Ramos (cell line): Measurements from ENCODE around the gene AK4.

Experiments used
- in situ Hi-C: fragments of 300-500 bp; cut with MboI; formaldehyde crosslinking; loops from one replicate; pipeline ENCODE4 v1.14.3; 2022; ENCODE audit warnings: low sequenced_read_pairs; ENCODE audit not compliant: unreplicated experiment

Gene AK4

GRCh38 chr1:65237088-65237487 is 89.1 kb downstream of the AK4 start:
- in situ Hi-C loops, result loop anchor here (5.0 to 10.0 kb wide), 2 partner anchors 228 to 450 kb away; no protein-coding TSS in a partner anchor

DNA sequence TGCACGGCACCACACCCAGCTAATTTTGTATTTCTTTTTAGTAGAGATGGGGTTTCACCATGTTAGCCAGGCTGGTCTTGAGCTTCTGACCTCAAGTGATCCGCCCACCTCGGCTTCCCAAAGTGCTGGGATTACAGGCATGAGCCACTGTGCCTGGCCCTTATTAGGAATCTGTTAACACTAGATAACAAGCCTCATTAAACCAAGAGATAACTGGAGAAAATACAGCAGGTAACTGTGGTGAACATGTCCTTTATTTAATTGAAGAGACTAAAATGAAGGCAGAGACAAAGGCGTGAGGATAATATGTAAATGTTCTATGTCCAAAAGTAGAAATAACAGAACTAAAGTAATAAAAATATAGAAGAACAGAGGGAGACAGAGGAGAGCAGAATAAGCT is 89.5 kb downstream of the AK4 start:
- in situ Hi-C loops, result loop anchor here (5.0 to 10.0 kb wide), 2 partner anchors 227 to 450 kb away; no protein-coding TSS in a partner anchor

DNA sequence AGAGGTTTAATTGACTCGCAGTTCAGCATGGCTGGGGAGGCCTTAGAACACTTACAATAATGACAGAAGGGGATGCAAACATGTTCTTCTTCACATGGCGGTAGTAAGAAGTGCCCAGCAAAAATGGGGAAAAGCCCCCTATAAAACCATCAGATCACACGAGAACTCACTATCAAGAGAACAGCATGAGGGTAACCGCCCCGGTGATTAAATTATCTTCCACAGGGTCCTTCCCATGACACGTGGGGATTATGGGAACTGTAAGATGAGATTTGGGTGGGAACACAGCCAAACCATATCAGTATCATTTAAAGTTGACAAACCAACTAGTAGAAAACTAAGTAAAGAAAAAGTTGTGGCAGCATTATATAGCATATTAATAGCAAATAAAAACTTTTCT is 90.0 kb downstream of the AK4 start:
- in situ Hi-C loops, result loop anchor here (5.0 to 10.0 kb wide), 2 partner anchors 227 to 449 kb away; no protein-coding TSS in a partner anchor

GRCh38 chr1:65243491-65243890 is 95.5 kb downstream of the AK4 start:
- in situ Hi-C loops, result no loop called here

- in situ Hi-C loops, result no loop called here
Measured at GRCh38 chr1:65245295-65245694, 97.3 kb downstream of the AK4 start.

GRCh38 chr1:65247419-65248359 is 99.7 kb downstream of the AK4 start:
- in situ Hi-C loops, result no loop called here

DNA sequence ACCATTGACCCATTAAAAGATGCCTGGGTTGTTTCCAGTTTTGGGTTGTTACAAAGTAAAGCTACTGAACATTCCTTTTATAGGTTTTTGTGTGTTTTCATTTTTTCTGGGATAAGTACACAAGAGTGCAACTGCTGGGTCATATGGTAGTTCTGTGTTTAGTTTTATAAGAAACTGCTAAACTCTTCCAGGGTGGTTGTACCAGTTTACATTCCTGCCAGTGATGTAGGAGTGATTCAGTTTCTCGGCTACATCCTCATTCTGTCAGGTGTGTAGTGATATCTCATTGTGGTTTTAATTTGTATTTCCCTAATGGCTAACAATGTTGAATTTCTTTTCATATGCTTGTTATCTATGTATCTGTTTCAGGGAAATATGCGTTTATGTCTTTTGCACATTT is 102.8 kb downstream of the AK4 start:
- in situ Hi-C loops, result loop anchor here (10.0 kb wide), 1 partner anchor 174 kb away; the partner anchor contains the start of genes LEPR and LEPROT

DNA sequence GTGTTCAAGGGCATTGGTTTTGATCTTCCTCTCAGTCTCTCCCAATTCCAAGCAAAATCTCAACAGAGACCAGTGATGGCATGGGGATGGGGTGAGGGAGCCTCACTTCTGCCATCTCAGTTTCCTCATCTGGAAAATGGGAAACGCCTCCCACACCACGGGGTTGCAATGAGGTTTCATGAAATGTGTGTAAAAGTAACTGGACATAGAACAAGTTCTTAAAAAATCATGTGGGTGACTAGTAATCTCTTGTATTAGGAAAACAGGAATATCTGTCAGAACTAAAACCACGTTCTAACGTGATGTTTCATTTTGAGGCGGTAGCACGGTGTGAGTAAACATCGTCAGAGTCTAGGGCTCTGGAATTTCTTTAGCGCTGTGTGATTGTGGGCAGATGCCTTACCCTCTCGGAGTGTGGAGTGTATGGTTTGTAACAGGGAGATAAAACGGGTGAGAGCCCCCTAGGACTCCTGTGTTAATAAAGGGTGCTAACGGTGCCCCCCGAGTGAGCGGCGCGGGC is 105.9 kb downstream of the AK4 start:
- in situ Hi-C loops, result loop anchor here (10.0 kb wide), 1 partner anchor 171 kb away; the partner anchor contains the start of genes LEPR and LEPROT

GRCh38 chr1:65254320-65255034 is 106.5 kb downstream of the AK4 start:
- in situ Hi-C loops, result loop anchor here (10.0 kb wide), 1 partner anchor 170 kb away; the partner anchor contains the start of genes LEPR and LEPROT

GRCh38 chr1:65255035-65255655 is 107.1 kb downstream of the AK4 start:
- in situ Hi-C loops, result loop anchor here (10.0 kb wide), 1 partner anchor 170 kb away; the partner anchor contains the start of genes LEPR and LEPROT

DNA sequence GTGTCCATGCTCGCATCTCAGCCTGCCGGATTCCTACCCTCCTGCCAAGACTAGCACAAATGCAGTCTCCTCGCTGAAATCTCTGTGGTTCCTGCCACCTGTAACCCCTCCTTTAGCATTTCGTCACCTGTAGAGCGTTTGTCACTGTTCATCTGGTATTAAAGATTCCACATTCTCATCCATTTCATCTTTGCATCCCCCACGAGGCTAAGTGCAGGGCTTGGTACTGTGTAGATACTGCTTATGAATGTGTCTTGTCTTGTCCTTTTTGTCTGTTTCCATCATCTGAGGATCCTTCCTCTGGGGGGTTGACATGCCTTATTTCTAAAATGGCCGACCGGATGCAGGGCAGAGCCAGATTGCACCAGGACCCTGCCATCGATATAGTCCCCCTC is 107.7 kb downstream of the AK4 start:
- in situ Hi-C loops, result loop anchor here (10.0 kb wide), 1 partner anchor 169 kb away; the partner anchor contains the start of genes LEPR and LEPROT

- in situ Hi-C loops, result loop anchor here (10.0 kb wide), 1 partner anchor 168 kb away; the partner anchor contains the start of genes LEPR and LEPROT
Measured at GRCh38 chr1:65256860-65257708, 109.1 kb downstream of the AK4 start.

- in situ Hi-C loops, result loop anchor here (10.0 kb wide), 1 partner anchor 167 kb away; the partner anchor contains the start of genes LEPR and LEPROT
Measured at GRCh38 chr1:65258106-65258505, 110.1 kb downstream of the AK4 start.

GRCh38 chr1:65259816-65260215 is 111.8 kb downstream of the AK4 start:
- in situ Hi-C loops, result loop anchor here (10.0 kb wide), 1 partner anchor 165 kb away; the partner anchor contains the start of genes LEPR and LEPROT

GRCh38 chr1:65260851-65261473 is 113.0 kb downstream of the AK4 start:
- in situ Hi-C loops, result no loop called here

- in situ Hi-C loops, result no loop called here
Measured at GRCh38 chr1:65263286-65263685, 115.3 kb downstream of the AK4 start.

GRCh38 chr1:65264197-65264929 is 116.4 kb downstream of the AK4 start:
- in situ Hi-C loops, result no loop called here

GRCh38 chr1:65265296-65265650 is 117.3 kb downstream of the AK4 start:
- in situ Hi-C loops, result no loop called here
